SK-N-MC (cell line): ENCODE data around the gene SCAPER.

Experiments
- EZH2 ChIP-seq: fragments of 200-600 bp; sonication (generic); IDR thresholded peaks from one replicate; pipeline ENCODE4 v1.6.1; 2017; ENCODE audit warnings: antibody characterized with exemption
- FOXP2 ChIP-seq: optimal IDR thresholded peaks from 2 replicates; pipeline ENCODE3; 2011; ENCODE audit warnings: mild to moderate bottlenecking, moderate library complexity; ENCODE audit not compliant: insufficient read depth; ENCODE audit errors: extremely low read length, control extremely low read depth
- POLR2AphosphoS5 ChIP-seq: IDR thresholded peaks from 2 replicates; pipeline ENCODE4 v1.6.1; 2012; ENCODE audit warnings: mild to moderate bottlenecking, low read depth, low read length, borderline replicate concordance

GRCh38 chr15:76460871-76461270 lies 444.3 kb downstream of the SCAPER start:
- no peak for TF ChIP-seq EZH2
- no peak for TF ChIP-seq POLR2AphosphoS5
- TF ChIP-seq FOXP2 = no peak
